MG63 (cell line): ENCODE results near the gene MCM7. TPM values are rescaled to one million over a fixed set of nuclear protein-coding genes. Genes with fewer than 3 reads are reported as not detected.

ENCODE experiments used
- DNase-seq: peaks from one replicate; pipeline ENCODE4 v3.0.0-alpha.2; 2020
- H3K27me3 ChIP-seq: fragments of 250-450 bp; sonication (Bioruptor Pico); 2 replicates; pipeline ENCODE4 v1.5.1; 2020; ENCODE audit warnings: mild to moderate bottlenecking, moderate library complexity
- H3K36me3 ChIP-seq: fragments of 250-450 bp; sonication (Bioruptor Pico); 2 replicates; pipeline ENCODE4 v1.5.1; 2020; ENCODE audit warnings: mild to moderate bottlenecking, moderate library complexity
- H3K4me3 ChIP-seq: fragments of 250-450 bp; sonication (Bioruptor Pico); 2 replicates; pipeline ENCODE4 v1.5.1; 2020; ENCODE audit warnings: mild to moderate bottlenecking, moderate library complexity
- H3K9me3 ChIP-seq: fragments of 250-450 bp; sonication (Bioruptor Pico); 2 replicates; pipeline ENCODE4 v1.5.1; 2020; ENCODE audit warnings: mild to moderate bottlenecking, moderate library complexity
- total RNA-seq: library from RNA; depleted of rRNA; stranded (reverse); fragments of >200 nt; shearing (Covaris generic); gene quantifications from 2 replicates; pipeline ENCODE4 v1.2.3, GENCODE V29; 2014; ENCODE audit warnings: low replicate concordance

The MCM7 gene
- total RNA-seq, 1 experiment from 2014 or later: 191 TPM

DNA sequence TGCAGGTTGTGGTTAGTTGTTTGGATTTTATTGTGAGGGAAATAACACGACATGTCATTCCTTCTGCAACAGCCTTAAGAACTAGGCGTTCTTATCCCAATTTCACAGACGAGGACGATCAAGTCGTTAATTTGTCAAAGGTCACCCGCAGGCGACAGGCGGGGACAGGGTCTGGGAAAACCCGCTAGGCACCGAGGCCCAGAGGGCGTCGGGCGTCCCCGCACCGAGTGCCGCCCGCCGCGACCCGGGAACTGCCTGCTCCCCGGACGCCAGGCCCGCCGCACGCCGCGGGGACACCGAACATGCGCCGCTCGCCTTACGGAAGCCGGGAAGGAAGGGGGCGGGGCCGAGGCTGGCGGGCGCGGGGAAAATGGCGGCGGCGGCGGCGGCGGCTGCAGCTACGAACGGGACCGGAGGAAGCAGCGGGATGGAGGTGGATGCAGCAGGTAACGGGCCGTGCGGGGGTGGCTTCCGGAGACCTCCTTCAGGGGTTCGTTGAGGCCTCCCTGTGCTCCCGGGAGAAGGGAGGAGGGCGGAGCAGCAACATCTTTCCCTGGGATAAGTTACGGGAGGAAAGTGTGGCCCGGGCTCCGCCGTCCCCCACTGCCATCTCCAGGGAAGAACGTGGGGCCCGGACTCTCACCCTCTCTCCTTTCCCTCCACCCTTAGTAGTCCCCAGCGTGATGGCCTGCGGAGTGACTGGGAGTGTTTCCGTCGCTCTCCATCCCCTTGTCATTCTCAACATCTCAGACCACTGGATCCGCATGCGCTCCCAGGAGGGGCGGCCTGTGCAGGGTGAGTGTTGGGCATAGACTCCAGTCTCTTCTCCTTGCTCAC, 12.4 kb downstream of the MCM7 start, which contains the start of gene COPS6:
COPS6 (plus strand) TSS at position 349 of the 837 bp plus-strand sequence; CDS start at position 371, 22 bp downstream.
- peaks cover 27% of the 10 kb centered on the region for H3K36me3 ChIP-seq
- H3K4me3 ChIP-seq: peak within 1 kb of the TSS; percentile 61
- H3K9me3 ChIP-seq: no peaks in the 10 kb centered on the region
- H3K27me3 ChIP-seq: no peaks in the 10 kb centered on the region
- DNase-seq: peak; percentile 81

- Histone ChIP-seq H3K27me3 (no peaks in the 10 kb centered on the region), H3K36me3 (peaks cover 27% of the 10 kb centered on the region)
- DNase-seq: no peak
These were observed 13.0 kb downstream of the MCM7 start for GRCh38 chr7:100088095-100088620.

GRCh38 chr7:100087055-100087750, 14.0 kb downstream of the MCM7 start:
- DNase-seq: peak; percentile 61
- H3K9me3 ChIP-seq: no peaks in the 10 kb centered on the region
- peaks cover 17% of the 10 kb centered on the region for H3K36me3 ChIP-seq
- no peak overlapping the region for H3K4me3 ChIP-seq
- no peaks in the 10 kb centered on the region for H3K27me3 ChIP-seq

More at GRCh38 chr7:100088095-100088620, 13.0 kb downstream of the MCM7 start:
- Histone ChIP-seq H3K4me3 (peak overlapping the region; percentile 61), H3K9me3 (no peaks in the 10 kb centered on the region)

DNA sequence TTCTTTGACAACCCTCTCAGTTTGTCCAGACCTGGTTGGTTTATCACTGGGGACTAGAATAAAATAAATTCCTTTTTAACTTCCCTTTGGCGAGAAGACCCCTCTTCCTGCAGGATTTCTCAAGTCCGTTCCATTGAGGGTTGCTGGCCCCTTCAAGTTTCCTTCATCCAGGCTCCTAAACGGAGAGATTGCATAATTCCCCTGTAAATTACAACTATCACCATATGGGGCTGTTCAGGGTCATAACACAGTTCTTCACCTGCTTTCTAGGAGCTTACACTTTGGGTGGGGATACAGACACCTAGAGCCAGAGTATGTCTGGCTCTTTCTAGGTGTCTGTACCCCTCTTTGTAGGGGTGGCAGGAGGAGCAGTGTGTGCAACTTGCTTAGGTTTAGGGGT, 15.7 kb downstream of the MCM7 start:
- Histone ChIP-seq H3K27me3 (no peaks in the 10 kb centered on the region), H3K36me3 (peaks cover 2% of the 10 kb centered on the region; the same call in 1 of the 2 replicates), H3K4me3 (no peak overlapping the region), H3K9me3 (no peaks in the 10 kb centered on the region)
- no peak for DNase-seq

DNA sequence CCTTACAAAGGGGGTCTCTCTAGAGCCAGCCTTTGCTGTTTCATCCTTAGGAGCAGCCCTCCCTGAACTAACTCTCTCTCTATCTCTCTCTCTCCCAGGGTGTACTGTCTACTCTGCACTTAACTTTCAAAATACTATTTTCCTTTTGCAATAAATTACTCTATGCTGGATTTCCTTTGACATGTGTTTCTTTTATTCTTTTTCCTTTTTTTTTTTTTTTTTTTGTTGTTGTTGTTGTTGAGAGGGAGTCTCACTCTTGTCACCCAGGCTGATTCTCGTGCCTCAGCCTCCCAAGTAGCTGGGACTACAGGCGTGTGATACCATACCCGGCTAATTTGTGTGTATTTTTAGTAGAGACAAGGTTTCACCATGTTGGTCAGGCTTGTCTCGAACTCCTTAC, 18.2 kb downstream of the MCM7 start:
- Histone ChIP-seq H3K36me3 (peaks cover 13% of the 10 kb centered on the region), H3K9me3 (no peaks in the 10 kb centered on the region), H3K27me3 (no peaks in the 10 kb centered on the region), H3K4me3 (no peak overlapping the region)
- DNase-seq: no peak

- no peaks in the 10 kb centered on the region; the same call in 1 of the 2 replicates for H3K9me3 ChIP-seq
These were observed 19.6 kb downstream of the MCM7 start, which contains the start of gene ZNF3 for GRCh38 chr7:100081535-100082102. Gene ZNF3 (minus strand): TSS chr7:100081723. CDS start chr7:100077357, 4,366 bp downstream.

GRCh38 chr7:100080907-100081534, 20.2 kb downstream of the MCM7 start:
- H3K9me3 ChIP-seq: no peaks in the 10 kb centered on the region; the same call in 1 of the 2 replicates
- H3K4me3 ChIP-seq: peak overlapping the region; percentile 92
- peaks cover 29% of the 10 kb centered on the region for H3K36me3 ChIP-seq
- DNase-seq: no peak
- H3K27me3 ChIP-seq: no peaks in the 10 kb centered on the region

More at GRCh38 chr7:100081535-100082102, 19.6 kb downstream of the MCM7 start, which contains the start of gene ZNF3:
- DNase-seq: peak; percentile 95
- peak within 1 kb of the TSS; percentile 92 for H3K4me3 ChIP-seq
- no peaks in the 10 kb centered on the region for H3K27me3 ChIP-seq
- H3K36me3 ChIP-seq: peaks cover 25% of the 10 kb centered on the region

GRCh38 chr7:100079024-100079560, 22.1 kb downstream of the MCM7 start:
- Histone ChIP-seq H3K27me3 (no peaks in the 10 kb centered on the region), H3K4me3 (no peak overlapping the region), H3K36me3 (peaks cover 45% of the 10 kb centered on the region), H3K9me3 (no peaks in the 10 kb centered on the region; the same call in 1 of the 2 replicates)
- no peak for DNase-seq

DNA sequence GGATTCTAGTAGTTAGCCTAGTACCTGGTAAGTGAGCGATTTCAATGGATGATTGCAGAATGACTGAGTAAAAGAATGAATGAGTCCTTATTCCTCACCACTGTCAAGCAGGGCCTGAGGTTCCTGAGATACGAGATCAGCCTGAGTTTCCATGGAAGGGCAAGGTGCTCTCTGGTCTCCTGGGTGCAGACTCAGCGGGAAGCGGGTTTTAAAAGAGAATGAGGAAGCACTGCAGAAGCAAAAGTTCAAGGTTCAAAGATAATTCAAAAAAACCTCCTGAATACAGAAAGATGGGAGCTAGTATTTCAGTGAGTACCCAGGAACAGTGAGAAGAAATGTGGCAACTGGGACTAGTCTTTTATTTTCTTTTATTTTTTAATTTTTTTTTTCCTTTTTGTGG, 24.0 kb downstream of the MCM7 start:
- H3K4me3 ChIP-seq: no peak overlapping the region
- DNase-seq: no peak
- no peaks in the 10 kb centered on the region for H3K27me3 ChIP-seq
- H3K36me3 ChIP-seq: peaks cover 63% of the 10 kb centered on the region
- no peaks in the 10 kb centered on the region; the same call in none of the 2 replicates for H3K9me3 ChIP-seq

- H3K27me3 ChIP-seq: no peaks in the 10 kb centered on the region
These were observed 25.8 kb downstream of the MCM7 start for GRCh38 chr7:100075418-100075817.

GRCh38 chr7:100074841-100075240, 26.4 kb downstream of the MCM7 start:
- no peak overlapping the region for H3K4me3 ChIP-seq
- H3K9me3 ChIP-seq: peaks cover 14% of the 10 kb centered on the region
- peaks cover 84% of the 10 kb centered on the region for H3K36me3 ChIP-seq

More at GRCh38 chr7:100075418-100075817, 25.8 kb downstream of the MCM7 start:
- no peak for DNase-seq
- H3K4me3 ChIP-seq: no peak overlapping the region
- H3K9me3 ChIP-seq: peaks cover 14% of the 10 kb centered on the region
- H3K36me3 ChIP-seq: peaks cover 80% of the 10 kb centered on the region

GRCh38 chr7:100072462-100072861, 28.7 kb downstream of the MCM7 start:
- DNase-seq: no peak
- H3K27me3 ChIP-seq: no peaks in the 10 kb centered on the region
- H3K36me3 ChIP-seq: peaks cover 70% of the 10 kb centered on the region
- H3K4me3 ChIP-seq: no peak overlapping the region
- peaks cover 14% of the 10 kb centered on the region for H3K9me3 ChIP-seq

More at GRCh38 chr7:100074841-100075240, 26.4 kb downstream of the MCM7 start:
- H3K27me3 ChIP-seq: no peaks in the 10 kb centered on the region
- no peak for DNase-seq

DNA sequence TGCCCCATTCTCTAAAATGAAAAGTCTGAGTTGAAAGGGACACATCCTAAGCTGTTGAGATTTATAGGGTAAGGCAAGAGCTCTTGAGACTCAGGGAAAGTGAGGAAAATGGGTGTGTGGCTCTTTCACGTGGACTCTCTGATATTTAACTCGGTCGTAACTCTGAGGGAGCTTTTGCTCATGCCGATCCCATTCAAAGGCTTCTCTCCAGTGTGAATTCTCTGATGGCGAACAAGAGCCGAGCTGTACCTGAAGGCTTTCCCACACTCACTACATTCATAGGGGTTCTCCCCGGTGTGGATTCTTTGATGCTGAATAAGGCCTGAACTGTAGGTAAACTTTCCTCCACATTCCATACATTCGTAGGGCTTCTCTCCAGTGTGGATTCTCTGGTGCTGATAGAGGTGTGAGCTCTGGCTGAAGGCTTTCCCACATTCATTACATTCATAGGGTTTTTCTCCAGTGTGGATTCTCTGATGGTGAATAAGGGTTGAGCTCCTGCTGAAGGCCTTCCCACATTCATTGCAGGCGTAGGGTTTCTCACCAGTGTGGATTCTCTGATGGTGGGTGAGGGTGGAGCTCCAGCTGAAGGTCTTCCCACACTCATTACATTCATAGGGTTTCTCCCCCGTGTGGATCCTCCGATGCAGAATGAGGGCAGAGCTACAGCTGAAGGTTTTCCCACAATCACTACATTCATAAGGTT, 30.0 kb downstream of the MCM7 start:
- H3K9me3 ChIP-seq: peaks cover 14% of the 10 kb centered on the region
- no peak for DNase-seq
- peaks cover 58% of the 10 kb centered on the region for H3K36me3 ChIP-seq
- no peak overlapping the region for H3K4me3 ChIP-seq
- no peaks in the 10 kb centered on the region for H3K27me3 ChIP-seq

DNA sequence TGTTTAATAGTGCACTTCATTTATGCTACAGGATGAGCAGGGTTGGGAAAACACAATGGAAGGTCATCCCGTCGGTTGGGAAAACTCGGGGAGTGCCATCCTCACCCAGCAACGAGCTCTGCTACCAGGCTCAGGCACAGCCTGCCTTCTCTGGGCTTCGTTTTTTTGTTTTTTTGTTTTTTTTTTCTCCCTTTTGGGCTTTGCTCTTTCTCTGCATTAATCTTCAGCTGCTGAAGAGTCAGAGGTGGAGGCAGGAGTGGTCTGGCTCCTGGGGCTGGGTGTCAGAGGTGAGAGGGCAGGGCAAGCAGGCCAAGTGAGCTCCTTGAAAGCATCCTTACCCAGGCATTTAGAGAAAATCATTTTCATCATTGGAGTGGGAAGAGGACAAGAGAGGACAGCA, 31.2 kb downstream of the MCM7 start:
- no peak overlapping the region for H3K4me3 ChIP-seq
- peaks cover 51% of the 10 kb centered on the region for H3K36me3 ChIP-seq

GRCh38 chr7:100066953-100067352, 34.2 kb downstream of the MCM7 start:
- Histone ChIP-seq H3K4me3 (no peak overlapping the region), H3K9me3 (peaks cover 14% of the 10 kb centered on the region), H3K27me3 (no peaks in the 10 kb centered on the region), H3K36me3 (peaks cover 24% of the 10 kb centered on the region)
- no peak for DNase-seq

More for the DNA sequence above, 31.2 kb downstream of the MCM7 start:
- no peak for DNase-seq
- H3K27me3 ChIP-seq: no peaks in the 10 kb centered on the region
- peaks cover 14% of the 10 kb centered on the region for H3K9me3 ChIP-seq
